Testis (tissue), 2 donors: ENCODE data around the gene PLXND1.

ENCODE experiments used
- POLR2A ChIP-seq: fragments of 450-650 bp; IDR thresholded peaks from one replicate; pipeline ENCODE4 v1.6.1; 2017; ENCODE audit warnings: antibody characterized with exemption, mild to moderate bottlenecking, moderate library complexity
- TF ChIP-seq, protein P1 (sequence below), 3 experiments: fragments of 450-650 bp in 2 of 3; fragments of 200-600 bp in 1 of 3; sonication (generic) in 1 of 3; IDR thresholded peaks; one replicate each; pipeline ENCODE4 v1.5.1; 2016 to 2019; ENCODE audit warnings: antibody characterized with exemption in 3 of 3, mild to moderate bottlenecking in 2 of 3, moderate library complexity in 1 of 3

- TF ChIP-seq, protein P1, sequence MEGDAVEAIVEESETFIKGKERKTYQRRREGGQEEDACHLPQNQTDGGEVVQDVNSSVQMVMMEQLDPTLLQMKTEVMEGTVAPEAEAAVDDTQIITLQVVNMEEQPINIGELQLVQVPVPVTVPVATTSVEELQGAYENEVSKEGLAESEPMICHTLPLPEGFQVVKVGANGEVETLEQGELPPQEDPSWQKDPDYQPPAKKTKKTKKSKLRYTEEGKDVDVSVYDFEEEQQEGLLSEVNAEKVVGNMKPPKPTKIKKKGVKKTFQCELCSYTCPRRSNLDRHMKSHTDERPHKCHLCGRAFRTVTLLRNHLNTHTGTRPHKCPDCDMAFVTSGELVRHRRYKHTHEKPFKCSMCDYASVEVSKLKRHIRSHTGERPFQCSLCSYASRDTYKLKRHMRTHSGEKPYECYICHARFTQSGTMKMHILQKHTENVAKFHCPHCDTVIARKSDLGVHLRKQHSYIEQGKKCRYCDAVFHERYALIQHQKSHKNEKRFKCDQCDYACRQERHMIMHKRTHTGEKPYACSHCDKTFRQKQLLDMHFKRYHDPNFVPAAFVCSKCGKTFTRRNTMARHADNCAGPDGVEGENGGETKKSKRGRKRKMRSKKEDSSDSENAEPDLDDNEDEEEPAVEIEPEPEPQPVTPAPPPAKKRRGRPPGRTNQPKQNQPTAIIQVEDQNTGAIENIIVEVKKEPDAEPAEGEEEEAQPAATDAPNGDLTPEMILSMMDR (IDR thresholded peaks at IDR 0.05): no peak
- no peak for TF ChIP-seq POLR2A
Measured at GRCh38 chr3:129558081-129558771, 48.2 kb downstream of the PLXND1 start.
